Spleen (tissue), 7 donors: ENCODE results near the gene TBKBP1.

Experiments
- CTCF ChIP-seq, 11 experiments: fragments of 200-600 bp in 7 of 11; fragments of 450-650 bp in 4 of 11; sonication (generic) in 4 of 11; IDR thresholded peaks in 8 of 11; conservative IDR thresholded peaks in 3 of 11; 1 replicate in 7 of 11; 2 replicates in 4 of 11; pipeline versions ENCODE4 v1.4.0 to v1.8.0; 2016 to 2021; ENCODE audit warnings: antibody characterized with exemption in 11 of 11, inconsistent platforms in 4 of 11, mild to moderate bottlenecking in 1 of 11
- POLR2A ChIP-seq, 3 donors: fragments of 450-650 bp; IDR thresholded peaks; one replicate each; pipeline ENCODE4 v1.5.1; 2017; ENCODE audit warnings: antibody characterized with exemption in 3 of 3, mild to moderate bottlenecking in 1 of 3
- donor health status: DM: no; HTN: no; CAD: no; lungs with moderate emphysema.
- donor health status: DM: no; HTN: no; CAD: no.
- donor health status: DM: no; HTN: no; CAD: no.

- TF ChIP-seq CTCF (IDR thresholded peaks at IDR 0.05 in 8 of 11, conservative IDR thresholded peaks at IDR 0.05 in 3 of 11) (no peak), POLR2A (IDR thresholded peaks at IDR 0.05) (no peak)
Measured at GRCh38 chr17:47703191-47703591, 9.2 kb downstream of the TBKBP1 start.
